Small intestine (tissue), 7 donors: ENCODE data around the gene QSOX1. TPM values are rescaled to one million over a fixed set of nuclear protein-coding genes. Genes with fewer than 3 reads are reported as not detected.

Experiments used
- DNase-seq, 2 donors: peaks; one replicate each; pipeline versions ENCODE4 v3.0.0 to v3.0.0-alpha.2; 2013
- FAIRE-seq: peaks from 2 replicates; lab custom pipeline; 2012; peaks lifted over from hg19 to GRCh38; lab: Jason Lieb, UNC
- H3K27ac ChIP-seq, 3 donors: one replicate each; pipeline ENCODE4 v1.5.1; 2013; ENCODE audit warnings: low read length in 2 of 3, mild to moderate bottlenecking in 2 of 3, control low read depth in 1 of 3, inconsistent platforms in 1 of 3, low read depth in 1 of 3, moderate library complexity in 1 of 3
- H3K27me3 ChIP-seq, 3 donors: one replicate each; pipeline ENCODE4 v1.6.1; 2013; ENCODE audit warnings: low read length in 3 of 3, inconsistent platforms in 1 of 3; ENCODE audit not compliant: control insufficient read depth in 3 of 3, insufficient read depth in 3 of 3
- H3K36me3 ChIP-seq, 3 donors: one replicate each; pipeline ENCODE4 v1.6.1; 2013; ENCODE audit warnings: low read length in 3 of 3, inconsistent platforms in 1 of 3, low read depth in 1 of 3, mild to moderate bottlenecking in 1 of 3, moderate library complexity in 1 of 3; ENCODE audit not compliant: control insufficient read depth in 3 of 3, insufficient read depth in 2 of 3
- H3K4me1 ChIP-seq, 3 donors: one replicate each; pipeline ENCODE4 v1.6.1; 2013; ENCODE audit warnings: low read length in 2 of 3, inconsistent platforms in 1 of 3, low read depth in 1 of 3, mild to moderate bottlenecking in 1 of 3, moderate library complexity in 1 of 3; ENCODE audit not compliant: control insufficient read depth in 3 of 3, insufficient read depth in 2 of 3
- H3K4me3 ChIP-seq, 3 donors: one replicate each; pipeline ENCODE4 v1.5.1; 2013; ENCODE audit warnings: low read length in 3 of 3, control low read depth in 1 of 3, inconsistent platforms in 1 of 3, low read depth in 1 of 3, mild to moderate bottlenecking in 1 of 3, moderate library complexity in 1 of 3
- H3K9me3 ChIP-seq, 2 donors: one replicate each; pipeline ENCODE4 v1.6.1; 2013; ENCODE audit warnings: low read depth in 1 of 2, low read length in 1 of 2; ENCODE audit not compliant: control insufficient read depth in 2 of 2, insufficient read depth in 1 of 2
- WGBS, 3 donors: extraction: QIAGEN DNeasy Blood & Tissue Kit; methylation state at CpG; one replicate each; pipeline ENCODE4 v1.1.7; 2013; 5-methylcytosine and 5-hydroxymethylcytosine counted together
- polyA plus RNA-seq, 4 donors: library from polyadenylated mRNA; stranded (reverse) in 3 of 4; unstranded in 1 of 4; fragments of 200-250 nt in 3 of 4; fragments of 120-200 nt in 1 of 4; gene quantifications; one replicate each; pipeline versions ENCODE4 v1.2.1 to v1.2.3, GENCODE V29; 2013
- donor health status: healthy with polysubstance abuse.
- donor health status: control.
- donor health status: control.
- donor health status: Bipolar disorder and iron deficiency.
- donor health status: healthy.

QSOX1 gene
- polyA plus RNA-seq, 4 donors = 18.1 to 115 (median 42.9) TPM

GRCh38 chr1:180249725-180250498 is 95.2 kb downstream of the QSOX1 start:
- no peak overlapping the region for H3K27ac ChIP-seq
- no peaks in the 10 kb centered on the region for H3K4me1 ChIP-seq
- 66 to 85% (median 78%) methylated on average over 13 of the region's 13 CpGs for WGBS, 3 donors
- H3K27me3 ChIP-seq = peaks cover 0 to 3% (median 0%) of the 10 kb centered on the region in 3 donors
- DNase-seq (no peak), FAIRE-seq (no peak)
- no peaks in the 10 kb centered on the region for H3K9me3 ChIP-seq
- H3K36me3 ChIP-seq = no peaks in the 10 kb centered on the region
- H3K4me3 ChIP-seq = no peak overlapping the region

GRCh38 chr1:180250499-180250770 is 95.8 kb downstream of the QSOX1 start:
- Histone ChIP-seq H3K4me1 (no peaks in the 10 kb centered on the region), H3K9me3 (no peaks in the 10 kb centered on the region), H3K36me3 (no peaks in the 10 kb centered on the region), H3K27me3 (peaks cover 0 to 4% (median 0%) of the 10 kb centered on the region in 3 donors), H3K4me3 (no peak overlapping the region), H3K27ac (no peak overlapping the region)
- 75 to 93% (median 92%) methylated on average over 7 of the region's 7 CpGs for WGBS, 3 donors
- DNase-seq (no peak), FAIRE-seq (no peak)

- Histone ChIP-seq H3K9me3 (no peaks in the 10 kb centered on the region), H3K4me3 (no peak overlapping the region), H3K36me3 (no peaks in the 10 kb centered on the region), H3K27ac (no peak overlapping the region), H3K27me3 (peaks cover 0 to 4% (median 0%) of the 10 kb centered on the region in 3 donors), H3K4me1 (no peaks in the 10 kb centered on the region)
- FAIRE-seq (no peak), DNase-seq (no peak)
- WGBS, 3 donors = 83 to 89% (median 84%) methylated on average over 16 of the region's 16 CpGs
Observed at GRCh38 chr1:180250883-180251509, 96.3 kb downstream of the QSOX1 start.

DNA sequence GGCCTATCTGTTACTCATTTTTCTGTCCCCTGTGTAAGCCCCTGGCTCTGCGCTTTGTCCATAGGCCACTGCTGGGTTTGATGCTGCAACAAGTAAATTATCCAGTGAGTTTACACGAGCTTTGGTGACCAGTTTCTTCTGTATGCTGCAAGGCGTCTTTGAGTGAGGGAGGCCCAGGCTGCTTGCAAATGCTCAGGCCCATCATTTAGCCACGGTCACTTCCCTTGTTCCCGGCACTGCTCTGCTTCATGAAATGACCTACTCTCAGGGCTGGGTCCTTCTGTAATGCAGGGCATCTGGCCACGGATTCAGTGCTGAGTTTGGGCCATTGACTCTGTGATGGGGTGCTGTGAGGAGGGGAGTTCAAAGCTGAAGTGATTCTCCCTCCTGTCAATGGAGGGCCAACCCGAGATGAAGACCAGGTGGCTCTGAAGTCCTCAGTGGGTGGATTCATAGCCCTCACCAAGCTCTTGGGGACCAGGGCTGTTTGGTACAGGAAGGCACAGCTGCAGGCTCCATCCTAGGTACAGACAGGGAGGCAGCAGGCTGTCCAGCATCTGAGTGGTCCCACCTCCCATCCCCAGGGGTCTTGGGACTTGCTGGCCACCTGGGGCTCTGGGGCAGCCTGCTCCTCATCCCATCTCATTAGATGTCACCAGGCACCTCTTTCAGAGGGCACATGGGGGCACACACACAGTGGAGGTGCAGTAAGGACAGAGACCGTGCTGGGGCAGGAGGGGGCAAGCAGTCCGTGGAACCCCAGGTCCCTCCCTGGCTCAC is 97.0 kb downstream of the QSOX1 start:
- peaks cover 0 to 4% (median 0%) of the 10 kb centered on the region in 3 donors for H3K27me3 ChIP-seq
- no peaks in the 10 kb centered on the region for H3K36me3 ChIP-seq
- DNase-seq = no peak
- WGBS, 3 donors = 81 to 89% (median 85%) methylated on average over 9 of the region's 9 CpGs
- FAIRE-seq = no peak
- no peaks in the 10 kb centered on the region for H3K4me1 ChIP-seq
- no peak overlapping the region for H3K4me3 ChIP-seq
- H3K27ac ChIP-seq = no peak overlapping the region
- no peaks in the 10 kb centered on the region for H3K9me3 ChIP-seq

DNA sequence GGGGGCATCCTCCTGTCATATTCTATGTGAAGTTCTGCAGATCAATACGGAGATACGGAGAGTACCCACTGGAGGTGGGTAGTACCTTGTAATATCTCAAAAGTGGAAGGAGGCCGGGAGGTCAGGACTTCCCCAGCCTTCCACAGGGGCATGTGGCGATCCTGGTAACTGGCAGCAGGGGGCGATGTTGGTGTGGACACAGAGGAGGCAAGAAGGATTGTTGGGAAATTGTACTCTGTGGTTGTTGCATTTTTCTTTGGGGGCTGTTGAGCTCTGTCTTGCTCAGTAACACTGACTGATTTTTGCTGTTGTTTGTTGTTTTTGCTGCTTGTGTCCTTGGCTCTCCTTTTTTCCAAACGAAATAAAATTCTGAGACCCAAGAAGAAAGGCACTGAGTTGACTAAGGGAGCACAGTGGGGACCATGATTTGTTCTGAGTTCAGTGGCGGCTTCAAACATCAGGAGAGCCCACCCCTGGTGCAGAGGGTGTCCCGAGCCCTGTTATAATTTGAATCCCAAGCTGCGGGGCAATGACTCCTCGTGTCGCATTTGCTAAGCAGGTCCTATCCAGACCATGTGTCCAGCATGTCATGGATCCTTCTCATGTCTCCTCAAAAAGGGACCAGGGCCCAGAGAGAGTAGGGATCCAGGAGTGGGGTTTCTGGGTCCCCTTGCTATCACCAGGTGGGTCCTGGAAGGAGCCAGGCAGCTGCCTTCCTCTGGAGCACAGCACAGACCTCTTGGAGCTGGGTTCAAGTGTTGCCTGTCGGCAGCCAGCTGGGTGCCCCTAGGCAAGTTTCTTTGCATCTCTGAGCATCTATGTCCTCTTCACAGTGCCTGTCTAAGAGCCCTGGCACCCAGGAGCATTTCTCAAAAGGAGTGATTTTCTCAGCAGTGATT is 98.2 kb downstream of the QSOX1 start:
- WGBS, 3 donors = 55 to 67% (median 59%) methylated on average over 12 of the region's 12 CpGs
- no peak overlapping the region for H3K27ac ChIP-seq
- FAIRE-seq (no peak), DNase-seq (peak; percentile 63 to 70)
- H3K36me3 ChIP-seq = no peaks in the 10 kb centered on the region
- no peak overlapping the region for H3K4me3 ChIP-seq
- peaks cover 0 to 7% (median 4%) of the 10 kb centered on the region in 3 donors for H3K27me3 ChIP-seq
- no peaks in the 10 kb centered on the region for H3K4me1 ChIP-seq
- no peaks in the 10 kb centered on the region for H3K9me3 ChIP-seq

Other genes starting within 250 kb of the QSOX1 start
- gene CEP350, start 200.1 kb upstream of the QSOX1 start, polyA plus RNA-seq = 10 to 100 TPM in 2 of 4 donors, 1 to 10 TPM in 2; 5.9 to 53.2 (median 9.2) TPM
- 1 to 10 TPM in 1 of 4 donors, under 1 TPM in 3; 0.18 to 2.9 (median 0.25) TPM for gene LHX4, start 75.4 kb downstream of the QSOX1 start, polyA plus RNA-seq